KG1 (cell line): ENCODE measurements around the gene HDAC1.
"Not testable (repeated sequence)": the region's sequence is repeated elsewhere in the genome, so short reads cannot be mapped to it uniquely, and the experiment has no call there.

Source experiments
- DNase-seq: peaks from one replicate; lab custom pipeline; 2025; lab: John Stamatoyannopoulos, UW

Gene HDAC1

DNA sequence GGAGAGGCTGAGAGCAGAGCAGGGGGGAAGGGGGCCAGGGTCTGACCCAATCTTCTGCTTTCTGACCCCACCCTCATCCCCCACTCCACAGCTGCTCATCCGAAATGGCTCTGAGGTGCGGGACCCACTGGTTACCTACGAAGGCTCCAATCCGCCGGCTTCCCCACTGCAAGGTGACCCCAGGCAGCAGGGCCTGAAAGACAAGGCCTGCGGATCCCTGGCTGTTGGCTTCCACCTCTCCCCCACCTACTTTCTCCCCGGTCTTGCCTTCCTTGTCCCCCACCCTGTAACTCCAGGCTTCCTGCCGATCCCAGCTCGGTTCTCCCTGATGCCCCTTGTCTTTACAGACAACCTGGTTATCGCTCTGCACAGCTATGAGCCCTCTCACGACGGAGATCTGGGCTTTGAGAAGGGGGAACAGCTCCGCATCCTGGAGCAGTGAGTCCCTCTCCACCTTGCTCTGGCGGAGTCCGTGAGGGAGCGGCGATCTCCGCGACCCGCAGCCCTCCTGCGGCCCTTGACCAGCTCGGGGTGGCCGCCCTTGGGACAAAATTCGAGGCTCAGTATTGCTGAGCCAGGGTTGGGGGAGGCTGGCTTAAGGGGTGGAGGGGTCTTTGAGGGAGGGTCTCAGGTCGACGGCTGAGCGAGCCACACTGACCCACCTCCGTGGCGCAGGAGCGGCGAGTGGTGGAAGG is 17.1 kb upstream of the HDAC1 start:
- no peak for DNase-seq

DNA sequence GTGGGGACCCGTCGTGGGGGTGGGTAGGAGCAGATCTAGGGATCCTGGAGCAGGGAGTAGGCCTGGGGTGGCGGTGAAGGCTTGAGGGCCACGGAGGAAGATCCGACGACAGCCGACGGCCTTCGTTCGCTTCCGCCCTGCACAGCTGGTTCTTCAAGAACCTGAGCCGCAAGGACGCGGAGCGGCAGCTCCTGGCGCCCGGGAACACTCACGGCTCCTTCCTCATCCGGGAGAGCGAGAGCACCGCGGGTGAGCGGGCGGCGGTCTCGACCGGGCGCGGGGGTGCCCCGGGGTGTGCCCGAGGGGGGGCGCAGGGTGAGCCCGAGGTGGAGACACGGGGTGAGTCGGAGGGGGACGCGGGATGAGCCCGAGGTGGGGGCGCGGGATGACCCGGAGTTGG is 16.5 kb upstream of the HDAC1 start:
- no peak for DNase-seq

DNA sequence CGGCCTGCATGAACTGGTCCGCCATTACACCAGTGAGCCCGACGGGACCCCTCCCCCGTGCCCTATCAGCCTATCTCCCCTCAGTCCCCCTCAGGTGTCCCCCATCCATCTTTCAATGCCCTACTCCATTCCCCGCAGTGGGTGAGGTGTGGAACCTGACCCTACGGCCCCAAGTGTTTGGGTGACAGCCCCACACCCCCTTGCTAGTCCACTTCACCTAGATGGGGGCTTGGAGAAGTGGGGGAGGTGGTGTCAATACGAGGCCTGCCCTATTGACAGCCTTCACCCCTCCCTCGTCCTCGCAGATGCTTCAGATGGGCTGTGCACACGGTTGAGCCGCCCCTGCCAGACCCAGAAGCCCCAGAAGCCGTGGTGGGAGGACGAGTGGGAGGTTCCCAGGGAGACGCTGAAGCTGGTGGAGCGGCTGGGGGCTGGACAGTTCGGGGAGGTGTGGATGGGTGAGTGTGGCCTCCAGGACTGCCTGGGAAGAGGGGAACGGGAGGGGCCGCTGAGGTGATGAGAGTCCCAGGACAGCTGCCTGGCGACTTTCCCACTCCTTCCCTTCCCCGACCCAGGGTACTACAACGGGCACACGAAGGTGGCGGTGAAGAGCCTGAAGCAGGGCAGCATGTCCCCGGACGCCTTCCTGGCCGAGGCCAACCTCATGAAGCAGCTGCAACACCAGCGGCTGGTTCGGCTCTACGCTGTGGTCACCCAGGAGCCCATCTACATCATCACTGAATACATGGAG is 15.7 kb upstream of the HDAC1 start:
- no peak for DNase-seq

GRCh38 chr1:32284777-32285176 is 7.1 kb upstream of the HDAC1 start:
- not testable (repeated sequence) for DNase-seq

GRCh38 chr1:32285658-32286057 is 6.2 kb upstream of the HDAC1 start:
- DNase-seq = no peak

DNA sequence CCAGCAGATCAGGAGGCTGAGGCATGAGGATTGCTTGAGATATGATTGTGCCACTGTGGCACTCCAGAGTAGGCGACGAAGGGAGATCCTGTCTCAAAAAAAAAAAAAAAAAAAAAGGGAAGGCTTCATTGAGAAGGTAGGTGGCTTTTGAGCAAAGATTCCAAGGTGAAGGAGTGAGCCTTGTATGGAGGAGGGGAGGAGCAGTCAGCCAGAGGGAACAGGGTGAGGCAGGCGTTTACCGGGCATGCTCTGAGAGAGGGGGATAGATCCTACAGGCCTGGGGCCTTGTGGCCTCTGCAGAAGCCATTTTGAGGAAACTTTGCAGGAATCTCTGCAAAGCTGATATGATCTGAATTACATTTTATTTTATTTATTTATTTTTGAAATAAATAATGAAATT is 5.1 kb upstream of the HDAC1 start:
- DNase-seq = no peak

DNA sequence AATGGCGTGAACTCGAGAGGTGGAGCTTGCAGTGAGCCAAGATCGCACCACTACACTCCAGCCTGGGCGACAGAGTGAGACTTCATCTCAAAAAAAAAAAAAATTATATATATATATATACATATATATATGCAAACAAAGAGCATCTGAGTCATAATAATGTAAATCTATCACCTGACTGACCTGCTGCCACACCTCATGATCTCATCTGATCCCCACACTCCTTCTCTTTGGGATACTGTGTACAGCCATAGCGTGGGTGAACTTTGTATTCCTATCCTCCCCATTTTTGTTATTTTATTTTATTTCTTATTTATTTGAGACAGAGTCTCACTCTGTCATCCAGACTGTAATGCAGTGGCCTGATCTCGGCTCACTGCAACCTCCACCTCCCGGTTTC is 2.6 kb upstream of the HDAC1 start:
- DNase-seq = no peak

DNA sequence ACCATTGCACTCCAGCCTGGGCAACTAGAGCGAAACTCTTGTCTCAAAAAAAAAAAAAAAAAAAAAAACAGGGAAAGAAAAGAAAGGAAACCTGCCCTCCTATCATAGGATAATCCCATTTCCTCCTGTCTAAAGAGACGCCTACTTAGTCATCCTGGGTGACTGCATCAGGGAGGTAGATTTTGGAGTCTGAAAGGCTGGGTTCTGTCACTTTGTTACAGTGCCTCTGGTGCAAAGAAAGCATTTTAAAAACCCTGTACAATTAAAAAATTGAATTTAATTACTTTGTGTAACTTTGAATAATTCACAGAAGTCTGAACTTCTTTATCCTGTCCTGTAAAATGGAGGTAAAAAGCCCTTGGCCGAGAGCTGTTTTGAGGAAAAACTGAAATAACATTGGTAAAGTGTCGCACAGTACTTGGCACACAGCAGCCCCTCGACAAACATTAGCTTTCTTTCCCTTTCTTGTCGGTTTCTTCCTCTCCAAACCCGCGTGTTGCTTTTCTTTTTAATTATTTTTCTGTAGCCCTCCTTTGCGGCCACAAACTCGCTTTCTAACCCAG is 657 bp upstream of the HDAC1 start:
- no peak for DNase-seq

DNA sequence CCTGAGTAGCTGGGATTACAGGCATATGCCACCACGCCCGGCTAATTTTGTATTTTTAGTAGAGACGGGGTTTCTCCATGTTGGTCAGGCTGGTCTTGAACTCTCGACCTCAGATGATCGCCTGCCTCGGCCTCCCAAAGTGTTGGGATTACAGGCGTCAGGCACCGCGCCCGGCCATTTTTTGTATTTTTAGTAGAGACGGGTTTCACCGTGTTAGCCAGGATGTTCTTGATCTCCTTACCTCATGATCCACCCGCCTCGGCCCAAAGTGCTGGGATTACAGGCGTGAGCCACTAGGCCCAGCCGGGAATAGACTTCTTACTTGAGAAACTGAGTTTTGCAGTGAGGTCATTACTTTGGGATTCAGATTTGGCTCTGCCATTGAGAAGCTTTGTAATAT is 6.3 kb downstream of the HDAC1 start:
- DNase-seq = not testable (repeated sequence)

DNA sequence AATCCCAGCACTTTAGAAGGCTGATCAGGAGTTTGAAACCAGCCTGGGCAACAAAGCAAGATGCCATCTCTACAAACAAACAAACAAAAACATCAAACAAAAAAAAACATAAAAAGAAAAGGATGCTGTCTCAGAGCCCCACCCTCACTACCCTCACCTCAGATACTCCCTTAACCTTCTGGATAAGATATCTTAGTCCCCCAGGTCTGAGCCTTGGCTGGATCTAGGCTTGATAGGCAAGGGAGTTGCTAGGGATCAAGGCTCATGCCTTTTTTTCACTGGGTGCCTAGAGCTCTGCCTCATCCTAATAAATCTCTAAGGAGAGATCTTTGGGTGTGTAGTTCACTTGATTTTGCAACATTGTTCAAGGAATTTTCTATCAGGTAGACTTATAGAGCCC is 7.4 kb downstream of the HDAC1 start:
- no peak for DNase-seq

GRCh38 chr1:32303358-32303757 is 11.5 kb downstream of the HDAC1 start:
- no peak for DNase-seq

GRCh38 chr1:32303997-32304622 is 12.2 kb downstream of the HDAC1 start:
- DNase-seq = no peak

- DNase-seq = no peak
Observed at GRCh38 chr1:32305310-32305709, 13.4 kb downstream of the HDAC1 start.

DNA sequence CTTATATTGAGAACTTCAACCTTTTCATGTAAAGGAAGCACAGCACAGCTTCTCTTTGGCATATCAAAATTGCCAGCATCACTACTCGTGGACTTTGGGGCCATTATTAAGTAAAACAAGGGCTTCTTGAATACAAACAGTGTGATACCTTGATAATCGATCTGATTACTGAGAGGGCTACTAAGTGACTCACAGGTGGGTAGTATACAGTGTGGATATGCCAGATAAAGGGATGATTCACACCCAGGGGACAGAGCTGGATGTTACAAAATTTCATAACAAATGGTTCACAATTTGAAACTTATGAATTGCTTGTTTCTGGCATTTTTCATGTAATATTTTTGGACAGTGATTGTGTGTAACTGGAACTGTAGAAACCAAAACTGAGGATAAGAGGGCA is 15.4 kb downstream of the HDAC1 start:
- no peak for DNase-seq

DNA sequence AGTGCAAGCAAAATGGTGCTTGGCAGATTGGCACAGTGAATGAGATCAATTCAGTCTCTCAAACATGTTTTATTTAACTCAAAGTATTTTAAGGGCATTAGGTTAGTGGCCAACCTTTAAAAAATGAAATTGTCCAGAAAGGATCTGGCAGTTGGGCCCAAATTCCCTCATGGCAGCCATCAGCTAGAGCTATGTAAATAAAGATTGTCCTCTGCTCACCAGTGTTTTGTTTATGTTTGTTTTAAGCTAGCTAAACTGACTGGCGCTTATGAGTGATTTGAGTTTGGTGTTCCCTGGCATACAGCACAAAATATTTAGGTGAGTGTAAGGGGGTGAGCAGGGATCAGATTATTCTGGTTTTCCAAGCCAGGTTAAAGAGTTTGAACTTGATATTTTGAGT is 18.1 kb downstream of the HDAC1 start:
- no peak for DNase-seq

GRCh38 chr1:32311709-32312393 is 20.0 kb downstream of the HDAC1 start:
- DNase-seq = no peak

DNA sequence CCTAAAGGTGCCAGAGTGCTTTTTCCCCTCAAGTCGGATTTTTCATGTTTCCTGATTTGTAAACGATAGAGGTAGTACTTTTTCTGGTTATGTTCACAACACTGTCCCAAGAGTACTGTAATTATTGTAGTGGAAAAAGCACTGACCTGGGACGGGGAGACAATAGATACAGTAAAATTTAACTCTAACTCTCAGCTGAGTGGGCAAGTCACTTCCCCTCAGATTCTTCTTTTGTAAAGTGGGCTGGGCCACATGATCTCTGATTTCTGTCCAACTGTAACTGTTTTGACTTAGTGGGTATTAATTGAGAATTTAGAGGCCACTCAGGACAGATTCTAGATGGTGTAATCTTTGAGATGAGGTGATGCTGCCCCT is 25.0 kb downstream of the HDAC1 start:
- no peak for DNase-seq

GRCh38 chr1:32318127-32318869 is 26.4 kb downstream of the HDAC1 start:
- no peak for DNase-seq

DNA sequence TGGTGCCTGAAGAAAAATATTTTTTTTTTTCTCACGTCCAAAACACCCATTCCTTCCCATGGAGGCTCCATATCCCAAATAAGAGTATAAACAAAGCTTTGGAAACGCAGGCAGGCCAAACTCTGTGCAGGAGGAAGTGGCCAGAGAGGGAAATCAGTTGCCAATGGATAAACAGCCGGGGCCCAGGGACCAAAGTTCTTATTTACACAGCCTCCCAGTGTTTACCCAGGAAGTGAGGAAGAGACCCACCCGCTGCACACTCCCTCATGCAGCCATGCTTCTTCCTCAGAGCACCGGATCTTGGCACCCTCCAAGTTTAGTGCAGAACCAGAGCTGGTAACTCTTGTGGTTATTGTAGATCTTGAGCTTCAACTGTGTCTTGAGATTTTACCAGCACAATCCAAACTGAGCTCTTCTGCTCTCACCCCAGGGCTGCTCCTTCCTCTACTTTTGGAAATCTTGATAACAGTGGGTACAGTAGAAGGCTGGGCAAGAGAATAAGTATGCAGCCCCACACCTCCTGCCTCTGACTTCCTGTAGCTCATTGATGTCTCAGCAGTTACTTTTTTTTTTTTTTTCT is 29.9 kb downstream of the HDAC1 start:
- DNase-seq = no peak

- no peak for DNase-seq
Observed at GRCh38 chr1:32327204-32327603, 35.3 kb downstream of the HDAC1 start.

- no peak for DNase-seq
Observed at GRCh38 chr1:32329931-32330466, 38.1 kb downstream of the HDAC1 start.
